Fibroblast of skin of back (primary cell): ENCODE measurements around the gene FERMT1.
A peak's percentile ranks its signal among the peaks of the same experiment; 100 is the strongest.
"Not testable (repeated sequence)": the region's sequence is repeated elsewhere in the genome, so short reads cannot be mapped to it uniquely, and the experiment has no call there.

ENCODE experiments used
- DNase-seq: peaks from one replicate; pipeline ENCODE4 v3.0.0-alpha.2; 2013

Gene FERMT1

GRCh38 chr20:6067763-6068318 is 55.0 kb downstream of the FERMT1 start:
- no peak for DNase-seq

GRCh38 chr20:6066582-6066981 is 56.2 kb downstream of the FERMT1 start:
- DNase-seq, result no peak

GRCh38 chr20:6061544-6061943 is 61.3 kb downstream of the FERMT1 start:
- no peak for DNase-seq

GRCh38 chr20:6060213-6060612 is 62.6 kb downstream of the FERMT1 start:
- DNase-seq, result peak; percentile 9

GRCh38 chr20:6058684-6059295 is 64.0 kb downstream of the FERMT1 start:
- no peak for DNase-seq

- no peak for DNase-seq
Observed at GRCh38 chr20:6057691-6058090, 65.1 kb downstream of the FERMT1 start.

GRCh38 chr20:6057139-6057538 is 65.7 kb downstream of the FERMT1 start:
- no peak for DNase-seq

GRCh38 chr20:6055981-6056569 is 66.8 kb downstream of the FERMT1 start:
- no peak for DNase-seq

GRCh38 chr20:6055161-6055783 is 67.6 kb downstream of the FERMT1 start:
- DNase-seq, result no peak

- DNase-seq, result not testable (repeated sequence)
Observed at GRCh38 chr20:6054689-6055051, 68.2 kb downstream of the FERMT1 start.

- DNase-seq, result peak; percentile 11
Observed at GRCh38 chr20:6053776-6054688, 68.8 kb downstream of the FERMT1 start, which contains the start of gene LRRN4. Gene LRRN4 (minus strand): TSS chr20:6054060. CDS start chr20:6052799, 1,261 bp downstream.

- DNase-seq, result no peak
Observed at GRCh38 chr20:6053064-6053775, 69.6 kb downstream of the FERMT1 start.

- DNase-seq, result peak; percentile 70
Observed at GRCh38 chr20:6051505-6051904, 71.3 kb downstream of the FERMT1 start.

- no peak for DNase-seq
Observed at GRCh38 chr20:6048391-6048790, 74.4 kb downstream of the FERMT1 start.

GRCh38 chr20:6046432-6046831 is 76.4 kb downstream of the FERMT1 start:
- DNase-seq, result no peak

GRCh38 chr20:6045566-6045965 is 77.3 kb downstream of the FERMT1 start:
- no peak for DNase-seq

GRCh38 chr20:6044115-6044514 is 78.7 kb downstream of the FERMT1 start:
- no peak for DNase-seq

- no peak for DNase-seq
Observed at GRCh38 chr20:6041808-6042265, 81.0 kb downstream of the FERMT1 start.

- DNase-seq, result no peak
Observed at GRCh38 chr20:6040958-6041807, 81.6 kb downstream of the FERMT1 start.

- no peak for DNase-seq
Observed at GRCh38 chr20:6040540-6040939, 82.3 kb downstream of the FERMT1 start.

GRCh38 chr20:6039766-6040165 is 83.1 kb downstream of the FERMT1 start:
- DNase-seq, result no peak
